HCT116 (cell line): ENCODE measurements around the gene TBX4. TPM values are rescaled to one million over a fixed set of nuclear protein-coding genes. Genes with fewer than 3 reads are reported as not detected.

Experiments
- ATAC-seq: fragments of 200-7000 bp; cut with Tn5 transposase; 2 replicates; pipeline ENCODE4 v1.9.1; 2020; ENCODE audit warnings: mild to moderate bottlenecking, moderate library complexity
- BruUV-seq: library from RNA; stranded (reverse); fragments of 400-500 nt; replicated peaks from 2 replicates; lab custom pipeline; 2021; lab: Mats Ljungman, UMichigan
- CTCF ChIA-PET: fragments of 300-600 bp; sonication (Branson Sonifier 250); formaldehyde crosslinking; loops from one replicate; lab custom pipeline; 2021; ENCODE audit warnings: antibody characterized with exemption; lab: Charles Lee
- POLR2A ChIA-PET: fragments of 300-600, 350-600 bp; sonication (Branson Sonifier 250); formaldehyde crosslinking; loops from one replicate; lab custom pipeline; 2021; ENCODE audit warnings: antibody characterized with exemption; lab: Charles Lee
- RAD21 ChIA-PET, 2 experiments: fragments of 300-600 bp; sonication (Branson Sonifier 250); formaldehyde crosslinking; loops; one replicate each; lab custom pipeline; 2023; ENCODE audit warnings: low total read pairs in 2 of 2; ENCODE audit not compliant: uncharacterized antibody in 2 of 2, unreplicated experiment in 2 of 2, low non-redundant PET in 1 of 2; lab: Charles Lee
- DNase-seq: peaks from one replicate; pipeline ENCODE4 v3.0.0-alpha.2; 2010; ENCODE audit warnings: low read depth, low spot score
- H2AFZ ChIP-seq: fragments of 200-600 bp; shearing (Covaris generic), sonication (generic); 2 replicates; pipeline ENCODE4 v1.6.1; 2017; ENCODE audit warnings: low read depth, mixed run types, mixed read lengths, antibody characterized with exemption, low read length; ENCODE audit not compliant: poor library complexity, severe bottlenecking
- H3K27ac ChIP-seq: 2 replicates; pipeline ENCODE4 v1.5.1; 2012; ENCODE audit warnings: low read depth, low read length
- H3K27me3 ChIP-seq: fragments of 200-600 bp; sonication (generic); 2 replicates; pipeline ENCODE4 v1.6.1; 2016; ENCODE audit warnings: mixed run types, low read length, mixed read lengths; ENCODE audit not compliant: insufficient read depth
- H3K36me3 ChIP-seq, 2 experiments: fragments of 200-500 bp in 1 of 2; fragments of 200-600 bp in 1 of 2; sonication (Bioruptor generic) in 1 of 2; sonication (generic) in 1 of 2; 2 replicates each; pipeline versions ENCODE4 v1.5.1 to v1.6.1; 2014 to 2016; ENCODE audit warnings: low read length in 2 of 2, inconsistent platforms in 1 of 2, mixed read lengths in 1 of 2, mixed run types in 1 of 2; ENCODE audit not compliant: insufficient read depth in 2 of 2, control insufficient read depth in 1 of 2
- H3K4me1 ChIP-seq, 2 experiments: fragments of 200-600 bp in 1 of 2; sonication (generic) in 1 of 2; 2 replicates each; pipeline versions ENCODE4 v1.5.1 to v1.6.1; 2012 to 2017; ENCODE audit warnings: low read length in 2 of 2, inconsistent platforms in 1 of 2, mild to moderate bottlenecking in 1 of 2, mixed read lengths in 1 of 2, mixed run types in 1 of 2, moderate library complexity in 1 of 2; ENCODE audit not compliant: insufficient read depth in 2 of 2, control insufficient read depth in 1 of 2
- H3K4me2 ChIP-seq: fragments of 200-600 bp; sonication (generic); 2 replicates; pipeline ENCODE4 v1.6.1; 2017; ENCODE audit warnings: mixed run types, low read length, mixed read lengths
- H3K4me3 ChIP-seq, 2 experiments: fragments of 200-600 bp in 1 of 2; sonication (generic) in 1 of 2; replicated peaks in 1 of 2; 2 replicates each; pipeline ENCODE4 v1.5.1; 2011 to 2016; ENCODE audit warnings: low read length in 2 of 2, control low read depth in 1 of 2, low read depth in 1 of 2, mild to moderate bottlenecking in 1 of 2, mixed read lengths in 1 of 2, mixed run types in 1 of 2
- H3K79me2 ChIP-seq: fragments of 200-600 bp; sonication (generic); 2 replicates; pipeline ENCODE4 v1.6.1; 2017; ENCODE audit warnings: mild to moderate bottlenecking, mixed run types, low read length, moderate library complexity, mixed read lengths; ENCODE audit not compliant: insufficient read depth
- H3K9ac ChIP-seq: fragments of 200-600 bp; sonication (generic); 2 replicates; pipeline ENCODE4 v1.6.1; 2016; ENCODE audit warnings: low read length, mixed read lengths
- H3K9me2 ChIP-seq: fragments of 200-600 bp; sonication (generic), shearing (Covaris generic); 2 replicates; pipeline ENCODE4 v1.6.1; 2017; ENCODE audit warnings: mixed run types, mild to moderate bottlenecking, moderate library complexity; ENCODE audit not compliant: insufficient read depth
- H3K9me3 ChIP-seq, 2 experiments: fragments of 200-500 bp in 1 of 2; fragments of 200-600 bp in 1 of 2; sonication (Bioruptor generic) in 1 of 2; sonication (generic) in 1 of 2; 2 replicates each; pipeline ENCODE4 v1.6.1; 2014 to 2017; ENCODE audit warnings: low read length in 2 of 2, mixed read lengths in 2 of 2, inconsistent platforms in 1 of 2, low read depth in 1 of 2, mild to moderate bottlenecking in 1 of 2, mixed run types in 1 of 2, moderate library complexity in 1 of 2; ENCODE audit not compliant: control insufficient read depth in 1 of 2, insufficient read depth in 1 of 2
- H4K20me1 ChIP-seq: fragments of 200-600 bp; sonication (generic), shearing (Covaris generic); 2 replicates; pipeline ENCODE4 v1.6.1; 2017; ENCODE audit warnings: mixed run types, mild to moderate bottlenecking, moderate library complexity; ENCODE audit not compliant: insufficient read depth
- CBX3 ChIP-seq: IDR thresholded peaks from 2 replicates; pipeline ENCODE4 v1.6.1; 2012; ENCODE audit warnings: low read depth
- CEBPB ChIP-seq: IDR thresholded peaks from 2 replicates; pipeline ENCODE4 v1.6.1; 2012; ENCODE audit warnings: low read depth
- ELF1 ChIP-seq: IDR thresholded peaks from 2 replicates; pipeline ENCODE4 v1.6.1; 2012; ENCODE audit warnings: low read depth, borderline replicate concordance
- EZH2 ChIP-seq: fragments of 200-600 bp; sonication (generic); IDR thresholded peaks from 2 replicates; pipeline ENCODE4 v1.6.1; 2017; ENCODE audit warnings: antibody characterized with exemption, mixed run types
- EZH2phosphoT487 ChIP-seq: fragments of 200-600 bp; IDR thresholded peaks from 2 replicates; pipeline ENCODE4 v1.6.1; 2018; ENCODE audit warnings: antibody characterized with exemption, borderline replicate concordance
- FOSL1 ChIP-seq: IDR thresholded peaks from 2 replicates; pipeline ENCODE4 v1.6.1; 2012; ENCODE audit warnings: low read depth
- POLR2A ChIP-seq: IDR thresholded peaks from 2 replicates; pipeline ENCODE4 v1.7.0; 2011; ENCODE audit warnings: borderline replicate concordance; ENCODE audit not compliant: insufficient read depth, insufficient read length; ENCODE audit errors: extremely low read depth
- POLR2AphosphoS5 ChIP-seq: IDR thresholded peaks from 2 replicates; pipeline ENCODE4 v1.6.1; 2011; ENCODE audit warnings: mild to moderate bottlenecking, low read depth, low read length, moderate library complexity
- RAD21 ChIP-seq: IDR thresholded peaks from 2 replicates; pipeline ENCODE4 v1.6.1; 2012; ENCODE audit warnings: low read depth, mild to moderate bottlenecking
- SIN3A ChIP-seq: IDR thresholded peaks from 2 replicates; pipeline ENCODE4 v1.6.1; 2012; ENCODE audit warnings: low read depth
- SP1 ChIP-seq: IDR thresholded peaks from 2 replicates; pipeline ENCODE4 v1.6.1; 2012; ENCODE audit warnings: low read depth
- SRF ChIP-seq: IDR thresholded peaks from 2 replicates; pipeline ENCODE4 v1.6.1; 2012; ENCODE audit warnings: low read depth
- TCF7L2 ChIP-seq: IDR thresholded peaks from 2 replicates; pipeline ENCODE4 v1.7.0; 2011; ENCODE audit warnings: borderline replicate concordance, inconsistent platforms; ENCODE audit not compliant: insufficient read depth, insufficient read length; ENCODE audit errors: extremely low read depth
- YY1 ChIP-seq: IDR thresholded peaks from 2 replicates; pipeline ENCODE4 v1.6.1; 2011; ENCODE audit warnings: low read length, low read depth, moderate library complexity, mild to moderate bottlenecking; ENCODE audit not compliant: insufficient replicate concordance; ENCODE audit errors: extremely low read depth
- ZFX ChIP-seq: fragments of 450-650 bp; IDR thresholded peaks from 2 replicates; pipeline ENCODE4 v1.6.1; 2017
- intact Hi-C: fragments of 100-400 bp; cut with micrococcal nuclease; formaldehyde crosslinking; loops from 2 replicates; pipeline ENCODE4 v1.10.0; 2022
- total RNA-seq: library from RNA; stranded (reverse); gene quantifications from one replicate; pipeline ENCODE4 v1.2.1, GENCODE V29; 2021; ENCODE audit not compliant: unreplicated experiment
- TF ChIP-seq, protein P1 (sequence below): IDR thresholded peaks from 2 replicates; pipeline ENCODE4 v1.6.1; 2012; ENCODE audit warnings: low read depth
- TF ChIP-seq, protein P2 (sequence below), 3 experiments: fragments of 200-600 bp in 1 of 3; sonication (generic) in 1 of 3; IDR thresholded peaks in 2 of 3; conservative IDR thresholded peaks in 1 of 3; 2 replicates each; pipeline ENCODE4 v1.5.1; 2012 to 2017; ENCODE audit warnings: low read depth in 2 of 3, low read length in 2 of 3, antibody characterized with exemption in 1 of 3, borderline replicate concordance in 1 of 3, control low read depth in 1 of 3, mild to moderate bottlenecking in 1 of 3, mixed read lengths in 1 of 3, mixed run types in 1 of 3, moderate library complexity in 1 of 3; ENCODE audit not compliant: insufficient read depth in 1 of 3
- TF ChIP-seq, protein P3 (sequence below): IDR thresholded peaks from 2 replicates; pipeline ENCODE4 v1.6.1; 2012
- TF ChIP-seq, protein P4 (sequence below): IDR thresholded peaks from 2 replicates; pipeline ENCODE4 v1.6.1; 2011; ENCODE audit warnings: mild to moderate bottlenecking, low read length, moderate library complexity; ENCODE audit not compliant: insufficient replicate concordance; ENCODE audit errors: extremely low read depth

The TBX4 gene
- total RNA-seq, 1 experiment from 2014 or later, result 0.27 TPM

DNA sequence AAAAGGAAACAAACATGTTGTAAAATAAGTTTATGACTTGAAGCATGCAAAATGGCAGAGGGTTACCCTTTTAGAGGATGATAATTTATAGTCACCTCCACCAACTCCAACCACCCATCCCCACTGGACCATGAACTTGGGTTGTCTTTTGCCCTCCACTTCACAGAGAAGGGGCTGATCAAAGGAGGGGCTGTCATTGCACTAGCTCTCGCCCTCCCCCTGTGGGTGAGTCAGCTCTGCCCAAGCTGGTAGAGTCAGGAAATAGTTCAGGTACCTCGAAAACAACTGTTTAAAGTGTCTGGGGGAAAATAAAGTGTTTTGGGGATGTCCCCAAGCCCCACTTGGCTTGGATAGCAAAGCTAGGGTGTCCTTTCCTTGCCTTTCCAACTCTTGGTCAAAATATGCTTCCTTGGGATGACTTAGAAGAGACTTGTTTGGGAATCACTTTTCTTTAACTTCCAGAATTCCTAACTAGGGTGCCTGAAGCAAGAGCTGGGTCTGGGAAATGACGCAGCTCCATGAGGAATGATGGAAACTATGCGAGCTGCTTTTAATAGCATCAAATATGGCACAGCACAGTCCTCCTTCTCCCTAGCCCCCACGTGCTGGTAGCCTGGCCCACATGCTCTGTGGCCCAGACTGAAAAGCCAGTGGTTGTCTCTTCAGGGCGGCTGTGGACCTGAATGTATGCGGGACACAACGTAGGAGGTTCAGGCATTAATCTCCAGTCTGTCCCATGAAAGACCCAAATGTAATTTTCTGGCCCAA lies 40.7 kb downstream of the TBX4 start:
- H3K4me3 ChIP-seq, result peak overlapping the region in 1 of 2 experiments; percentile 2; a peak in 1 of 4 replicates
- H3K27ac ChIP-seq, result peak overlapping the region; percentile 39
- H4K20me1 ChIP-seq, result no peaks in the 10 kb centered on the region
- H3K9me2 ChIP-seq, result no peaks in the 10 kb centered on the region
- H3K79me2 ChIP-seq, result no peaks in the 10 kb centered on the region
- H3K9ac ChIP-seq, result no peak overlapping the region
- DNase-seq (no peak), ATAC-seq (no peak)
- BruUV-seq, result no TSS peak
- H3K27me3 ChIP-seq, result no peaks in the 10 kb centered on the region
- H3K9me3 ChIP-seq, result no peaks in the 10 kb centered on the region
- CTCF ChIA-PET, result interaction anchor here (1.0 kb wide), 1 partner anchor 21 kb away, joined by 3 read pairs; no protein-coding TSS in a partner anchor
- RAD21 ChIA-PET, result no interaction called here
- peaks cover 52 to 60% of the 10 kb centered on the region in 2 experiments for H3K4me1 ChIP-seq
- intact Hi-C loops, result no loop called here
- POLR2A ChIA-PET, result interaction anchor here (0.9 to 1.0 kb wide), 2 partner anchors 9 to 25 kb away, joined by 3 read pairs; no protein-coding TSS in a partner anchor
- H3K4me2 ChIP-seq, result peak overlapping the region; percentile 51
- no peaks in the 10 kb centered on the region for H3K36me3 ChIP-seq
- peak overlapping the region; percentile 20 for H2AFZ ChIP-seq
- TF ChIP-seq RAD21, result no peak
- TF ChIP-seq SRF, result no peak
- TF ChIP-seq, protein P1, sequence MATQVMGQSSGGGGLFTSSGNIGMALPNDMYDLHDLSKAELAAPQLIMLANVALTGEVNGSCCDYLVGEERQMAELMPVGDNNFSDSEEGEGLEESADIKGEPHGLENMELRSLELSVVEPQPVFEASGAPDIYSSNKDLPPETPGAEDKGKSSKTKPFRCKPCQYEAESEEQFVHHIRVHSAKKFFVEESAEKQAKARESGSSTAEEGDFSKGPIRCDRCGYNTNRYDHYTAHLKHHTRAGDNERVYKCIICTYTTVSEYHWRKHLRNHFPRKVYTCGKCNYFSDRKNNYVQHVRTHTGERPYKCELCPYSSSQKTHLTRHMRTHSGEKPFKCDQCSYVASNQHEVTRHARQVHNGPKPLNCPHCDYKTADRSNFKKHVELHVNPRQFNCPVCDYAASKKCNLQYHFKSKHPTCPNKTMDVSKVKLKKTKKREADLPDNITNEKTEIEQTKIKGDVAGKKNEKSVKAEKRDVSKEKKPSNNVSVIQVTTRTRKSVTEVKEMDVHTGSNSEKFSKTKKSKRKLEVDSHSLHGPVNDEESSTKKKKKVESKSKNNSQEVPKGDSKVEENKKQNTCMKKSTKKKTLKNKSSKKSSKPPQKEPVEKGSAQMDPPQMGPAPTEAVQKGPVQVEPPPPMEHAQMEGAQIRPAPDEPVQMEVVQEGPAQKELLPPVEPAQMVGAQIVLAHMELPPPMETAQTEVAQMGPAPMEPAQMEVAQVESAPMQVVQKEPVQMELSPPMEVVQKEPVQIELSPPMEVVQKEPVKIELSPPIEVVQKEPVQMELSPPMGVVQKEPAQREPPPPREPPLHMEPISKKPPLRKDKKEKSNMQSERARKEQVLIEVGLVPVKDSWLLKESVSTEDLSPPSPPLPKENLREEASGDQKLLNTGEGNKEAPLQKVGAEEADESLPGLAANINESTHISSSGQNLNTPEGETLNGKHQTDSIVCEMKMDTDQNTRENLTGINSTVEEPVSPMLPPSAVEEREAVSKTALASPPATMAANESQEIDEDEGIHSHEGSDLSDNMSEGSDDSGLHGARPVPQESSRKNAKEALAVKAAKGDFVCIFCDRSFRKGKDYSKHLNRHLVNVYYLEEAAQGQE, result no peak
- peak; percentile 45 for TF ChIP-seq TCF7L2
- TF ChIP-seq ELF1, result no peak
- no peak for TF ChIP-seq CEBPB
- TF ChIP-seq, protein P2, sequence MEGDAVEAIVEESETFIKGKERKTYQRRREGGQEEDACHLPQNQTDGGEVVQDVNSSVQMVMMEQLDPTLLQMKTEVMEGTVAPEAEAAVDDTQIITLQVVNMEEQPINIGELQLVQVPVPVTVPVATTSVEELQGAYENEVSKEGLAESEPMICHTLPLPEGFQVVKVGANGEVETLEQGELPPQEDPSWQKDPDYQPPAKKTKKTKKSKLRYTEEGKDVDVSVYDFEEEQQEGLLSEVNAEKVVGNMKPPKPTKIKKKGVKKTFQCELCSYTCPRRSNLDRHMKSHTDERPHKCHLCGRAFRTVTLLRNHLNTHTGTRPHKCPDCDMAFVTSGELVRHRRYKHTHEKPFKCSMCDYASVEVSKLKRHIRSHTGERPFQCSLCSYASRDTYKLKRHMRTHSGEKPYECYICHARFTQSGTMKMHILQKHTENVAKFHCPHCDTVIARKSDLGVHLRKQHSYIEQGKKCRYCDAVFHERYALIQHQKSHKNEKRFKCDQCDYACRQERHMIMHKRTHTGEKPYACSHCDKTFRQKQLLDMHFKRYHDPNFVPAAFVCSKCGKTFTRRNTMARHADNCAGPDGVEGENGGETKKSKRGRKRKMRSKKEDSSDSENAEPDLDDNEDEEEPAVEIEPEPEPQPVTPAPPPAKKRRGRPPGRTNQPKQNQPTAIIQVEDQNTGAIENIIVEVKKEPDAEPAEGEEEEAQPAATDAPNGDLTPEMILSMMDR (IDR thresholded peaks at IDR 0.05 in 2 of 3, conservative IDR thresholded peaks at IDR 0.05 in 1 of 3; ENCODE audit: borderline replicate concordance in 1 of 3, insufficient read depth in 1 of 3, low read depth in 2 of 3, low read length in 2 of 3), result peak in 2 of 3 experiments; percentile 29 to 44; a peak in 2 of 6 replicates
- TF ChIP-seq POLR2AphosphoS5, result no peak
- no peak for TF ChIP-seq EZH2phosphoT487
- no peak for TF ChIP-seq SIN3A
- TF ChIP-seq, protein P3, sequence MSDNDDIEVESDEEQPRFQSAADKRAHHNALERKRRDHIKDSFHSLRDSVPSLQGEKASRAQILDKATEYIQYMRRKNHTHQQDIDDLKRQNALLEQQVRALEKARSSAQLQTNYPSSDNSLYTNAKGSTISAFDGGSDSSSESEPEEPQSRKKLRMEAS, result no peak
- TF ChIP-seq ZFX, result no peak
- TF ChIP-seq FOSL1, result peak; percentile 40
- TF ChIP-seq, protein P4, sequence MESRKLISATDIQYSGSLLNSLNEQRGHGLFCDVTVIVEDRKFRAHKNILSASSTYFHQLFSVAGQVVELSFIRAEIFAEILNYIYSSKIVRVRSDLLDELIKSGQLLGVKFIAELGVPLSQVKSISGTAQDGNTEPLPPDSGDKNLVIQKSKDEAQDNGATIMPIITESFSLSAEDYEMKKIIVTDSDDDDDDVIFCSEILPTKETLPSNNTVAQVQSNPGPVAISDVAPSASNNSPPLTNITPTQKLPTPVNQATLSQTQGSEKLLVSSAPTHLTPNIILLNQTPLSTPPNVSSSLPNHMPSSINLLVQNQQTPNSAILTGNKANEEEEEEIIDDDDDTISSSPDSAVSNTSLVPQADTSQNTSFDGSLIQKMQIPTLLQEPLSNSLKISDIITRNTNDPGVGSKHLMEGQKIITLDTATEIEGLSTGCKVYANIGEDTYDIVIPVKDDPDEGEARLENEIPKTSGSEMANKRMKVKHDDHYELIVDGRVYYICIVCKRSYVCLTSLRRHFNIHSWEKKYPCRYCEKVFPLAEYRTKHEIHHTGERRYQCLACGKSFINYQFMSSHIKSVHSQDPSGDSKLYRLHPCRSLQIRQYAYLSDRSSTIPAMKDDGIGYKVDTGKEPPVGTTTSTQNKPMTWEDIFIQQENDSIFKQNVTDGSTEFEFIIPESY, result no peak
- no peak for TF ChIP-seq EZH2
- peak; percentile 57; the same call in 1 of the 2 replicates for TF ChIP-seq SP1
- TF ChIP-seq CBX3, result peak; percentile 40; the same call in 1 of the 2 replicates
- no peak for TF ChIP-seq POLR2A
- TF ChIP-seq YY1, result no peak
